Testis (tissue), 2 donors: Measurements from ENCODE around the gene HOXA10.

Experiments
- CTCF ChIP-seq, 3 experiments: fragments of 450-650 bp in 2 of 3; fragments of 200-600 bp in 1 of 3; sonication (generic) in 1 of 3; IDR thresholded peaks; one replicate each; pipeline ENCODE4 v1.5.1; 2016 to 2019; ENCODE audit warnings: antibody characterized with exemption in 3 of 3, mild to moderate bottlenecking in 2 of 3, moderate library complexity in 1 of 3
- POLR2A ChIP-seq: fragments of 450-650 bp; IDR thresholded peaks from one replicate; pipeline ENCODE4 v1.6.1; 2017; ENCODE audit warnings: antibody characterized with exemption, mild to moderate bottlenecking, moderate library complexity

- no peak for TF ChIP-seq POLR2A
- TF ChIP-seq CTCF (IDR thresholded peaks at IDR 0.05): no peak
These were observed 8.2 kb upstream of the HOXA10 start for GRCh38 chr7:27182285-27182841.
